MV-4-11 (cell line): ENCODE measurements around the gene CST4.
A peak's percentile ranks its signal among the peaks of the same experiment; 100 is the strongest.
"Not testable (repeated sequence)": the region's sequence is repeated elsewhere in the genome, so short reads cannot be mapped to it uniquely, and the experiment has no call there.

ENCODE experiments used
- DNase-seq: peaks from one replicate; lab custom pipeline; 2025; lab: John Stamatoyannopoulos, UW

Gene CST4

DNA sequence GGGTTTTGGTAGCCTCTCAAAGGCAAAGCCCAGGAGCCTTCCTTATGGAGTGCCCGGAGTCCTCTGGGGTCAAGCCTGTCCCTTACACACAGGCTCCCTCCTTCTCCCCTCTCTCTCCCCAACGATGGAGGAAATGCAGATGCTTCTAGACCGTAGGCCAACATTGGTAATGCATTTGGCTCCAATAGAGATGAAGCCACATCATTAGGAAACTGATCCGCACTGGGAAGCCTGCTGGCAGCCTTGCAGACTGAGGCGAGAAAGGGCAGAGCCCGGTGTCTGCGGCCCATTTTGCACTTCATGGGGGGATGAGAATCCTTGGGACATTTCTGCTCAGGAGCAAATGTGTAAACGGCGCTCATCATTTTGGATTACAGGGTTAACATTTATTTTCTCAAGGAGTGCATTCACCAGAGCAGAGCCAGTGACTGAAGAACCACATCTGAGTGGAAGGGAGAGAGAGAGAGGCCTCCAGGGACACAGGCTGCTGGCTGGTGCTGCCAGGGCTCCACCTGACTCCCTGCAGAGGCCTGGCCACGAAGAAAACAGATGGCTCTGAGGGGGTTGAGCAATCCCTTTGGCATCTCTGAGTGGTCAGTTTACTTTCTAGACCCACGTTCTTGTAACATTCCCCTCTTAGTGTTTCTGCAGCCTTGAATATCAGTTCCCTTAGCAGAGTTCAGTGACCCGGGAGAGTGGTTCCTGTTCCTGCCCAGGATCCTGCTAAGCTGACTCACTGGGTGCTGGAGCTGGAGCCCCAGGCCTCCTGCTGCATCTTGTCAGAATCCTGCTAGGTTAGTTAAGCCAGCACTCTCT, 46.7 kb downstream of the CST4 start:
- peak; percentile 92 for DNase-seq

DNA sequence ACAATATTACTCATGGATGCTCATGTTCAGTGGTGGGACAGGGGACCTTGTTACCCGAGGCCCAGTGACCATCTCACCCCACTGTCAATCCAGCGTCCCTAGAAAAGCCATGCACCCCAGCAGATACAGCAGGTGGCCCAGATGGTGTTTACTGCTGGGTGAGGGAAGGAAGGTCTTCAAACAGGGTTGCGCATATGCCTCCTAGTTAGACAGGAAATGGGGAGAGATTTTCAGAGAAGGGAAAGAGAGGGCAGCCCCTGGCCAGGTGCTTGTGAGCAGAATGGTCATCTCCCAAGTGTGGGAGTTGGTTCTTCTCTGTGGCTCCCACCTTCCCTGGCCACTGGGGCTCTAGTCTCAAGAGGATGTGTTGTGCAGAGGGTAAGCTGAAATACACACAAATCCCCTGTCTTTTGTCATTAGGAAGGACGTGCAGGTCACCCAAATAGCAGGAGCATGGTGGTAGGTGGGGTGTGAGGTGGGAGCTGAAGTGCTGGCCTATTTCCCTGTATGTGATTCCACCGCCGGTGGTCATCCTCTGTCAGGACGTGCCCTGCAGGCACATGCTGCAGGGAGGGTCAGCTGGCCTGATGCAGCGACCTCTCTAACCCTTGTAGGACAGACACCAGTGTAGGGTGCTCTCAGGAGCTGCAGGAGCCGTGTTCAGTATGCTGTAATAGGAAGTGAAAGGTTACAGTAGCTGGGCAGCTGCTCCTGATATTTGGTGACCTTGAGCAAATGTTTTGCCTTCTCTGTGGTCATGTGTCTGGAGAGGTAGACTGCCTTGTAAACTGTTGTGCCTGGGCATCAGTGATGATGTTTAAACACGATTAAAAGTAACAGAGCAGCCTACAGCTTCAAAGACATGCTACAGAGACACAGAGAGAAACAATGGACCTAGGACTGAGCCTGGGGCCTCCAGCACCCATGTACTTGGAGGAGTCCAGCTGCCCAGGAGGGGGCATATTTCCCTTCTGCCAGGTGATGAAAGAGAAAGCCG, 47.9 kb downstream of the CST4 start:
- peak; percentile 31 for DNase-seq

DNA sequence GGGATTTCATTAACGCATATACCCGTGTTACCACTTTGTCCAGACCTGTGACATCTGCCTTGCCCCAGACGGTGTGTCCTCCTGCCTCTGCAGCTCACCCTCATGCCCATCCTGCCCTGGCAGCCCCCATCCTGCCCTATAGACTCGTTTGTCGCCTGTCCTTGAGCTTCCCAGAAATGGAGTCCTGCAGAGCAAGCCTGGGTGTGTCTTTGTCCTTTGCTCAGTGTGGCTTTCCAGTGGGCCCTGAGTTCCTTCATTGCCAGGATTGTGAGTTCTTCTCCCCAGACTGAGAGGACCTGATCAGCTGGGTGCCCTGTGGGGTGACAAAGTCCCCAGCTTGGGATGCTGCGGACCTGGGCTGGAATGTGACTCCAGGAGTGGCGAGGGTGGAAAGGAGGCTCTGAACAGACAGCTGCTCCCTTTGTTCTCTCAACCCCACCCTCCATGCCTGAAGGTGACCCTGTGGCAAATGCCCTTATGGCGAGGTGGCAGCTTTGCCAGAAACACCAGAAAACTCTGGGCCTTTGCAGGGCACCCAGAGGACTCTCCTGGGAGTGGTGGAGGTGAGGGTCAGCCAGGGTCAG, 48.7 kb downstream of the CST4 start:
- DNase-seq = no peak

DNA sequence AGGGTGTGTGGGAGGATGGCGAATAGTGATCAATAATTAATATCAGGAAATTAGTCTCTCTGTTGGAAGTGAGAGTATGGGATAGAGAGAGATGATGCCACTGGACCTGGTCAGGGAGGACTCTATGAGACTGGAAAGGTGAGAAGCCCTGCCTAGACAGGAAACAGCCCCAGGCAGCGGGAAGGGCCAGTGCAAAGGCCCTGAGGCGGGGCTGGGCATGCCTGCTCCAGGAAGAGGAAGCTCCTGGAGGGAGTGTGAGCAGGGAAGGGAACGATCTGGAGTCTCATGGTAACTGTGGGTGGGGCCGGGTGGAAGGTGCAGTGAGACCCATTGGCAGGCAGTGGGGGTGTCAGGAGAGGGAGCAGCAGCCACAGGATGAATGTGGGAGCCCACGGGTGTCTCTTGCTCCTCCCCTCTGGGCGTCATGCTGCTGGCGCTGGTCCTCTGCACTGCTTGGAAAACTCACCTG, 49.3 kb downstream of the CST4 start:
- DNase-seq = no peak

DNA sequence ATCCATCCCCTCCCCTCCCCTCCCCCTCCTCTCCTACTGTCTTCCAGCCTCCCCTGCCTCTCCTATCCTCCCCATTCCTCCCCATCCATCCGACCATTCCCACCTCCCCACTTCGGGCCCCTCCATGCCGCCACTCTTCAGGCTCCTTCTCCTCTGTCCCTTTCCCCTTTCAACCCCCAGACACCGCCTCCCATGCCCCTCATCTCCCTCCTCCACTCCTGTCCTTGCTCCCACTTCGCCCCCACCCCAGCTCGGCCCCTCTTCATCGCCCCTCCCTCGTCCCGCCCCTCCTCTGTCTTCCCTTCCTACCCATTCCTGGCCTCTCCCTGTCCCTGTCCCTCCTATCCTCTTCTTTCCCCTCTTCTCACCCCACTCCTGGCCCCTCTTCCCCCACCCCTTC, 50.5 kb downstream of the CST4 start:
- no peak for DNase-seq

DNA sequence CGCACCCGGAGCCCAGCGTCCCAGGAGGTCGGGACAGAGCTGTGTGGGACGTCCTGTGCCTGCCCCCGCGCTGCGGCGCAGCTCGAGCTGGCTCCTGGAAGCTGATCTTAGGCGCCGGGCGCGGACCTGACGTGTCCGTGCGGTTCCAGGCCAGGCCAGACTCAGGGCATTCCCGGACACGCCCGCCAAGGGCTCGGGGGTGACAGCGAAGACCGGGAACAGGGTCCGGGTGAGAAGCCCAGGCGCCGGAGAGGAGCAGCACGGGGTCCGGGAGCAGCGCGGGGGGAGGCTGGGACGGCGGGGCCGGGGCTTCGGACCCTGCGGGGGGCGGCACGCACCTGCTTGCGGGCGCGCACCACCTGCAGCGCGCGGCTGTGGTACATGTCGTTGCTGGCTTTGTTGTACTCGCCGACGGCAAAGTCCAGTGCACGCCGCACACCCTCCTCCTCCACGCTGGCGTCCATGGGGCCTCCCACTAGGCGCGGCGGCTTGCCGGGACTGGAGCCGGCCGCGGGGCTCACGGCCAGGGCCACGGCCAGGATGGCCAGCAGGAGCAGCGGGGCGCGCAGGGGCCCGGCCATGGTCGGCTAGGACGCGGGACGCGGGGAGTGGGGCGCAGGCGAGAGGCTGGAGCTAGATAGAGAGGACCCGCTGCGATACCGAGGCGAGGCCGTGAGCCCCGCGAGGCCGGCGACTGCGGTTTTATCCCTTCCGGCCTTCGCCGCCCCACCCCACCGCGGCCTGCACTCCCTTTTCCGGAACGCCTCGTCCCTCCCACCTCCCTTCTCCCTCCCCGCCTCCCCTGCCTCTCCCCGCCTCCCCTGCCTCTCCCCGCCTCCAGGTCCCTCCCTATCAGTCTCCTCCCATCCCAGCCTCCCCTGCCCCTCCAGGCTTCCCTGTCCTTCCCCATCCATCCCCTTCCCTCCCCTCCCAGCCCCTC, 51.3 kb downstream of the CST4 start, which contains the start of gene CST3:
TSS of gene CST3 (minus strand) at position 674 of the 940 bp plus-strand sequence. CDS start at position 581, 93 bp downstream.
- DNase-seq = peak; percentile 72

DNA sequence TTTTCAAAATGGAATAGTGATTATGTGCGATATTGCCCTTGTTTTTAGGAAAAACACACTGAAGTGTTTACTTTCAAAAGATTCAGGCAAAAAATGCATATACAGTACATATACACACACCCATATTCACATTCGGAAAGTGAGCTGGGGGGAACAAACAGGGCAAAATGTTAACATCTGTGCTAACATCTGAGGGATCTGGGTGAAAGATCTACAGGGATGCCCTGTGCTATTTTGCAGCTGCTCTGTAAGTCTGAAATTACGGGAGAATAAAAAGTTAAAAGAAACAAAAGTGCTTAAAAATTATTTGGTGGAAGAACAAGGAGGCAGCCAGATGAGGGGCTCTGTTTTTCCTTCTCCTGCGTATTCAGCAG, 51.9 kb downstream of the CST4 start:
- no peak for DNase-seq

DNA sequence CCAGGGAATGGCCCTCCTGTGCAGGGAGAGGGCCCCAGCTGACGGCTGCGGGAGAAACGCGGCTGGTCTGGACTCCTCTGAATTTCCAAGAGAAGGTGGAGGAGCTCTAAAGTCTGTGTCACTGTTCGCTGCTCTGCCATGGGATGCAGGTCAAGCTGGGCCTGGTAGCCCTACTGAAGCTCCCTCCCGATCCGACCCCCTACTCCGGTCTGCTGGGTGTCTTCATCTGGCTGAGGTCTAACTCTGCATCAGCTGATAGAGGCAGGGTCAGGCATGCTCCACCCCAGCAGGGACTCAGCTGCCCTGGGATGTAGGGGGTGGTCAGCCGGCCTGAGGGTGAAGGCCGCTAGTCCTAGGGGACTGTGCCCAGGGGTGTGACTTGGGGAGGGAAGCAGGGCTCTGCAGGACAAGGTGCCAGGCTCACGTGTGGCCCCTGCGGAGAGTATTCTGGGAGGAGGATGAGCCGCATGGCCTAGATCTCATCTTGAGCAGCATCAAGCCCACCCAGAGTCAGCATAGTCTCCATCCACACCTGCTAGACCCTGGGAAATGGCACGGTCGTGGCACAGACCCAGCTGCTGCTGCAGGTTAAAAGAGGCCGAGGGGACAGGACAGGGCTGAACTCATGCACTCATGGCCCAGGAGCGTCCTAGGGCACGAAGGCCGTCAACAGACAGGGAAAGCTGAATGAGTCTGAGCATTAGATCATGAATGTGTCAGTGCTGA, 52.5 kb downstream of the CST4 start:
- no peak for DNase-seq

DNA sequence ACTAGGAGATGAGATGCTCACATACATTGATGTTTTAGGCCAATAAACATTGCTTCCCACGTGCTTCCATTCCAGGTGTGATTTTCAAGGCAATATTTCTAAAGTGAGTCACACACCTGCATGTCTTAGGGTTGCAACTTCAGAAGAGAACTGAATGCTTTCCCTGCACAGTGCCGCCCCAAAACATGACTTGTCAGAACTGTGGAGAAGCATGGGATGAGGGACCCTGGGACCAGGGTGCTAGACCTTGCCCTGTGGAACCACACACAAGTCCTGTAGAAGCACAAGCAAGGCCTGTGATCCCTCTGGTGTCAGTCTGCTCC, 53.1 kb downstream of the CST4 start:
- not testable (repeated sequence) for DNase-seq
